Panc1 (cell line): ENCODE measurements around the gene PPM1G. TPM values are rescaled to one million over a fixed set of nuclear protein-coding genes. Genes with fewer than 3 reads are reported as not detected.

Experiments
- ATAC-seq: fragments of 200-7000 bp; cut with Tn5 transposase; 2 replicates; pipeline ENCODE4 v1.9.1; 2020; ENCODE audit warnings: mild to moderate bottlenecking, moderate library complexity
- BruUV-seq: library from RNA; stranded (reverse); fragments of 400-500 nt; replicated peaks from 2 replicates; lab custom pipeline; 2021; lab: Mats Ljungman, UMichigan
- CTCF ChIA-PET: fragments of 300-600 bp; sonication (Branson Sonifier 250); formaldehyde crosslinking; loops from one replicate; lab custom pipeline; 2022; ENCODE audit warnings: antibody characterized with exemption; lab: Charles Lee
- POLR2A ChIA-PET: fragments of 300-600 bp; sonication (Branson Sonifier 250); formaldehyde crosslinking; loops from one replicate; lab custom pipeline; 2022; ENCODE audit warnings: antibody characterized with exemption; lab: Charles Lee
- DNase-seq: peaks from one replicate; pipeline ENCODE4 v3.0.0-alpha.2; 2010; ENCODE audit warnings: low read depth, low spot score
- H3K27ac ChIP-seq: 2 replicates; pipeline ENCODE4 v1.5.1; 2011; ENCODE audit warnings: mild to moderate bottlenecking, low read length, inconsistent platforms
- H3K27me3 ChIP-seq: fragments of 200-500 bp; sonication (Bioruptor generic); 2 replicates; pipeline ENCODE4 v1.6.0; 2014; ENCODE audit warnings: low read length, inconsistent platforms; ENCODE audit not compliant: control insufficient read depth, insufficient read depth
- H3K36me3 ChIP-seq: fragments of 200-500 bp; sonication (Bioruptor generic); 2 replicates; pipeline ENCODE4 v1.5.1; 2014; ENCODE audit warnings: inconsistent platforms, mild to moderate bottlenecking, low read length, moderate library complexity; ENCODE audit not compliant: control insufficient read depth, insufficient read depth
- H3K4me1 ChIP-seq: 2 replicates; pipeline ENCODE4 v1.5.1; 2011; ENCODE audit warnings: inconsistent platforms, mild to moderate bottlenecking, low read length, moderate library complexity; ENCODE audit not compliant: control insufficient read depth, insufficient read depth
- H3K4me3 ChIP-seq, 2 experiments: 2 replicates each; pipeline ENCODE4 v1.5.1; 2011 to 2012; ENCODE audit warnings: low read depth in 2 of 2, low read length in 2 of 2, mild to moderate bottlenecking in 2 of 2, inconsistent platforms in 1 of 2, moderate library complexity in 1 of 2
- H3K9me3 ChIP-seq: fragments of 200-500 bp; sonication (Bioruptor generic); 2 replicates; pipeline ENCODE4 v1.5.1; 2014; ENCODE audit warnings: low read depth, mild to moderate bottlenecking, inconsistent platforms, low read length, moderate library complexity; ENCODE audit not compliant: control insufficient read depth, insufficient read depth
- CTCF ChIP-seq: fragments of 450-650 bp; IDR thresholded peaks from 2 replicates; pipeline ENCODE4 v1.5.1; 2017; ENCODE audit warnings: mild to moderate bottlenecking
- POLR2AphosphoS5 ChIP-seq: IDR thresholded peaks from 2 replicates; pipeline ENCODE4 v1.6.1; 2012; ENCODE audit warnings: mild to moderate bottlenecking, low read depth, low read length, moderate library complexity
- REST ChIP-seq, 2 experiments: IDR thresholded peaks; 2 replicates each; pipeline ENCODE4 v1.6.1; 2011 to 2012; ENCODE audit warnings: low read depth in 2 of 2, control low read depth in 1 of 2, low read length in 1 of 2, mild to moderate bottlenecking in 1 of 2, moderate library complexity in 1 of 2; ENCODE audit not compliant: insufficient read depth in 1 of 2
- SIN3A ChIP-seq: IDR thresholded peaks from 2 replicates; pipeline ENCODE4 v1.6.1; 2012; ENCODE audit warnings: low read depth, mild to moderate bottlenecking, low read length, moderate library complexity, borderline replicate concordance; ENCODE audit not compliant: insufficient read depth
- TCF7L2 ChIP-seq: IDR thresholded peaks from 2 replicates; pipeline ENCODE4 v1.6.1; 2011; ENCODE audit warnings: mild to moderate bottlenecking, low read depth, low read length, inconsistent platforms
- in situ Hi-C: cut with HindIII; loops from 2 replicates; pipeline ENCODE4 v1.10.0; 2016; ENCODE audit warnings: low sequenced_read_pairs, low pct_unique_long_range_greater_than_20kb
- intact Hi-C: fragments of 100-400 bp; cut with micrococcal nuclease; formaldehyde crosslinking; loops from one replicate; pipeline ENCODE4 v1.10.0; 2022; ENCODE audit not compliant: unreplicated experiment
- total RNA-seq: library from RNA; stranded (reverse); gene quantifications from one replicate; pipeline ENCODE4 v1.2.1, GENCODE V29; 2021; ENCODE audit not compliant: unreplicated experiment

PPM1G gene
- total RNA-seq, 1 experiment from 2014 or later: 115 TPM

- intact Hi-C loops: no loop called here
- ATAC-seq (peak; percentile 63), DNase-seq (no peak)
- Histone ChIP-seq H3K4me1 (peaks cover 21% of the 10 kb centered on the region), H3K4me3 (peak overlapping the region; percentile 97 to 99), H3K9me3 (no peaks in the 10 kb centered on the region), H3K27ac (peak overlapping the region; percentile 89), H3K36me3 (peaks cover 15% of the 10 kb centered on the region), H3K27me3 (no peaks in the 10 kb centered on the region)
- TF ChIP-seq REST (IDR thresholded peaks at IDR 0.05; ENCODE audit: insufficient read depth in 1 of 2, low read depth in 2 of 2, low read length in 1 of 2) (no peak), POLR2AphosphoS5 (peak; percentile 27; the same call in 1 of the 2 replicates)
- in situ Hi-C loops: no loop called here
- ChIA-PET POLR2A (no interaction called here), CTCF (no interaction called here)
- BruUV-seq: no TSS peak
Measured at GRCh38 chr2:27370816-27371620, 38.4 kb downstream of the PPM1G start.

- ATAC-seq (peak; percentile 96), DNase-seq (peak; percentile 99)
- ChIA-PET POLR2A (interaction anchor here (0.7 to 1.7 kb wide), 2 partner anchors 60 to 155 kb away, joined by 3 to 6 read pairs; no protein-coding TSS in a partner anchor), CTCF (no interaction called here)
- peak; percentile 67; the same call in 1 of the 2 replicates for TF ChIP-seq SIN3A
- peak; percentile 100 for TF ChIP-seq TCF7L2
- TF ChIP-seq POLR2AphosphoS5: peak; percentile 87; the same call in 1 of the 2 replicates
- peak in 1 of 2 experiments; percentile 49; a peak in 1 of 4 replicates for TF ChIP-seq REST (IDR thresholded peaks at IDR 0.05; ENCODE audit: insufficient read depth in 1 of 2, low read depth in 2 of 2, low read length in 1 of 2)
- peak; percentile 97 for TF ChIP-seq CTCF
- peaks cover 19% of the 10 kb centered on the region for H3K36me3 ChIP-seq
- H3K4me3 ChIP-seq: peak within 1 kb of the TSS; percentile 97 to 99
- H3K27ac ChIP-seq: peak within 1 kb of the TSS; percentile 94
- H3K27me3 ChIP-seq: no peaks in the 10 kb centered on the region
- intact Hi-C loops: no loop called here
- in situ Hi-C loops: no loop called here
- peaks cover 18% of the 10 kb centered on the region for H3K4me1 ChIP-seq
- no TSS peak for BruUV-seq
- no peaks in the 10 kb centered on the region for H3K9me3 ChIP-seq
Measured at GRCh38 chr2:27370026-27370815, 39.2 kb downstream of the PPM1G start, which contains the start of the genes EIF2B4 and SNX17. EIF2B4 (minus strand) TSS chr2:27370338; CDS start chr2:27370314, 24 bp downstream. SNX17 (plus strand) TSS chr2:27370616; CDS start chr2:27370744, 128 bp downstream.
